Panc1 (cell line): ENCODE measurements around the gene CCDC8. TPM values are rescaled to one million over a fixed set of nuclear protein-coding genes. Genes with fewer than 3 reads are reported as not detected.
"Not testable (repeated sequence)": the region's sequence is repeated elsewhere in the genome, so short reads cannot be mapped to it uniquely, and the experiment has no call there.

Experiments
- ATAC-seq: fragments of 200-7000 bp; cut with Tn5 transposase; 2 replicates; pipeline ENCODE4 v1.9.1; 2020; ENCODE audit warnings: mild to moderate bottlenecking, moderate library complexity
- BruUV-seq: library from RNA; stranded (reverse); fragments of 400-500 nt; replicated peaks from 2 replicates; lab custom pipeline; 2021; lab: Mats Ljungman, UMichigan
- CTCF ChIA-PET: fragments of 300-600 bp; sonication (Branson Sonifier 250); formaldehyde crosslinking; loops from one replicate; lab custom pipeline; 2022; ENCODE audit warnings: antibody characterized with exemption; lab: Charles Lee
- POLR2A ChIA-PET: fragments of 300-600 bp; sonication (Branson Sonifier 250); formaldehyde crosslinking; loops from one replicate; lab custom pipeline; 2022; ENCODE audit warnings: antibody characterized with exemption; lab: Charles Lee
- DNase-seq: peaks from one replicate; pipeline ENCODE4 v3.0.0-alpha.2; 2010; ENCODE audit warnings: low read depth, low spot score
- H3K27ac ChIP-seq: 2 replicates; pipeline ENCODE4 v1.5.1; 2011; ENCODE audit warnings: mild to moderate bottlenecking, low read length, inconsistent platforms
- H3K27me3 ChIP-seq: fragments of 200-500 bp; sonication (Bioruptor generic); 2 replicates; pipeline ENCODE4 v1.6.0; 2014; ENCODE audit warnings: low read length, inconsistent platforms; ENCODE audit not compliant: control insufficient read depth, insufficient read depth
- H3K36me3 ChIP-seq: fragments of 200-500 bp; sonication (Bioruptor generic); 2 replicates; pipeline ENCODE4 v1.5.1; 2014; ENCODE audit warnings: inconsistent platforms, mild to moderate bottlenecking, low read length, moderate library complexity; ENCODE audit not compliant: control insufficient read depth, insufficient read depth
- H3K4me1 ChIP-seq: 2 replicates; pipeline ENCODE4 v1.5.1; 2011; ENCODE audit warnings: inconsistent platforms, mild to moderate bottlenecking, low read length, moderate library complexity; ENCODE audit not compliant: control insufficient read depth, insufficient read depth
- H3K4me3 ChIP-seq, 2 experiments: 2 replicates each; pipeline ENCODE4 v1.5.1; 2011 to 2012; ENCODE audit warnings: low read depth in 2 of 2, low read length in 2 of 2, mild to moderate bottlenecking in 2 of 2, inconsistent platforms in 1 of 2, moderate library complexity in 1 of 2
- H3K9me3 ChIP-seq: fragments of 200-500 bp; sonication (Bioruptor generic); 2 replicates; pipeline ENCODE4 v1.5.1; 2014; ENCODE audit warnings: low read depth, mild to moderate bottlenecking, inconsistent platforms, low read length, moderate library complexity; ENCODE audit not compliant: control insufficient read depth, insufficient read depth
- CTCF ChIP-seq: fragments of 450-650 bp; IDR thresholded peaks from 2 replicates; pipeline ENCODE4 v1.5.1; 2017; ENCODE audit warnings: mild to moderate bottlenecking
- POLR2AphosphoS5 ChIP-seq: IDR thresholded peaks from 2 replicates; pipeline ENCODE4 v1.6.1; 2012; ENCODE audit warnings: mild to moderate bottlenecking, low read depth, low read length, moderate library complexity
- REST ChIP-seq, 2 experiments: IDR thresholded peaks; 2 replicates each; pipeline ENCODE4 v1.6.1; 2011 to 2012; ENCODE audit warnings: low read depth in 2 of 2, control low read depth in 1 of 2, low read length in 1 of 2, mild to moderate bottlenecking in 1 of 2, moderate library complexity in 1 of 2; ENCODE audit not compliant: insufficient read depth in 1 of 2
- SIN3A ChIP-seq: IDR thresholded peaks from 2 replicates; pipeline ENCODE4 v1.6.1; 2012; ENCODE audit warnings: low read depth, mild to moderate bottlenecking, low read length, moderate library complexity, borderline replicate concordance; ENCODE audit not compliant: insufficient read depth
- TCF7L2 ChIP-seq: IDR thresholded peaks from 2 replicates; pipeline ENCODE4 v1.6.1; 2011; ENCODE audit warnings: mild to moderate bottlenecking, low read depth, low read length, inconsistent platforms
- in situ Hi-C: cut with HindIII; loops from 2 replicates; pipeline ENCODE4 v1.10.0; 2016; ENCODE audit warnings: low sequenced_read_pairs, low pct_unique_long_range_greater_than_20kb
- intact Hi-C: fragments of 100-400 bp; cut with micrococcal nuclease; formaldehyde crosslinking; loops from one replicate; pipeline ENCODE4 v1.10.0; 2022; ENCODE audit not compliant: unreplicated experiment
- total RNA-seq: library from RNA; stranded (reverse); gene quantifications from one replicate; pipeline ENCODE4 v1.2.1, GENCODE V29; 2021; ENCODE audit not compliant: unreplicated experiment

CCDC8 gene
- total RNA-seq, 1 experiment from 2014 or later, result 5.4 TPM

- intact Hi-C loops, result no loop called here
- Histone ChIP-seq H3K36me3 (no peaks in the 10 kb centered on the region), H3K9me3 (no peaks in the 10 kb centered on the region), H3K27ac (peak overlapping the region; percentile 61), H3K27me3 (no peaks in the 10 kb centered on the region), H3K4me1 (peaks cover 3% of the 10 kb centered on the region; the same call in 1 of the 2 replicates), H3K4me3 (peak overlapping the region; percentile 33 to 58)
- no TSS peak for BruUV-seq
- ChIA-PET CTCF (interaction anchor here (0.9 to 1.3 kb wide), 2 partner anchors 28 to 47 kb away, joined by 3 to 7 read pairs; no protein-coding TSS in a partner anchor), POLR2A (no interaction called here)
- peak; percentile 78 for ATAC-seq
- TF ChIP-seq SIN3A, result no peak
- TF ChIP-seq POLR2AphosphoS5, result no peak
- no peak for TF ChIP-seq CTCF
- no peak for TF ChIP-seq TCF7L2
- no peak for TF ChIP-seq REST (IDR thresholded peaks at IDR 0.05; ENCODE audit: insufficient read depth in 1 of 2, low read depth in 2 of 2, low read length in 1 of 2)
- DNase-seq, result no peak
- in situ Hi-C loops, result no loop called here
Observed at GRCh38 chr19:46404055-46404752, 9.2 kb downstream of the CCDC8 start.

- no TSS peak for BruUV-seq
- H3K4me3 ChIP-seq, result no peak overlapping the region
- no peak for ATAC-seq
- intact Hi-C loops (no loop called here), in situ Hi-C loops (no loop called here)
- no peak overlapping the region for H3K27ac ChIP-seq
- H3K4me1 ChIP-seq, result no peaks in the 10 kb centered on the region; the same call in 1 of the 2 replicates
- no peaks in the 10 kb centered on the region for H3K9me3 ChIP-seq
- DNase-seq, result no peak
- ChIA-PET CTCF (no interaction called here), POLR2A (no interaction called here)
- TF ChIP-seq TCF7L2 (no peak), CTCF (no peak), SIN3A (no peak), POLR2AphosphoS5 (no peak), REST (IDR thresholded peaks at IDR 0.05; ENCODE audit: insufficient read depth in 1 of 2, low read depth in 2 of 2, low read length in 1 of 2) (no peak)
- no peaks in the 10 kb centered on the region for H3K27me3 ChIP-seq
- H3K36me3 ChIP-seq, result no peaks in the 10 kb centered on the region
Observed at GRCh38 chr19:46402725-46403124, 10.6 kb downstream of the CCDC8 start.

- intact Hi-C loops, result loop anchor here (10.0 kb wide), 1 partner anchor 113 kb away; no protein-coding TSS in a partner anchor
- POLR2A ChIA-PET, DNase-seq, H3K27me3 ChIP-seq, H3K4me1 ChIP-seq, in situ Hi-C loops, BruUV-seq, H3K9me3 ChIP-seq, H3K27ac ChIP-seq, ATAC-seq, H3K4me3 ChIP-seq, H3K36me3 ChIP-seq: not testable (repeated sequence)
- CTCF ChIA-PET, result interaction anchor here (1.0 kb wide), 1 partner anchor 86 kb away, joined by 12 read pairs; no protein-coding TSS in a partner anchor
Observed at GRCh38 chr19:46397801-46398479, 15.4 kb downstream of the CCDC8 start.
